ENCODE results near the gene PPFIA4.

DNA sequence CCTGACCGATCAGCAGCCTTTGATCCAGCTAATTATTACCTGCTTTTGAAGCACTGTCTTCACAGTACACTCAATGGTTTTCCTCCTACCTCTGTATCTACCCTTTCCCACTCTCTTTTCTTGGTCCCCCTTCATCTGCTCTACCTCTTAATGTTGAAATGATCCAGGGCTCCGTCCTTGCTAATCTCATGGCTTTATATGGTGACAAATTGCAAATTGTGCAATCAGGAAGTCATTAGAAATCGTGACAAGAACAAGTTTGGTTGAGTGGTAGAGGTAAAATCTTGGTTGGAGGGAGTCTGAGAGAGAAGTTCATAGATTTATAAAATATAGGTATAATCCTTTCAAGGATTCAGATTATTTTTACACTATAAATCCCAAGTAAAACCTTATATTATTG lies 49.7 kb upstream of the PPFIA4 start:
- TF ChIP-seq POLR2A (IDR thresholded peaks at IDR 0.05; ENCODE audit: borderline replicate concordance, extremely low read depth, insufficient read depth, insufficient read length) (no peak), TCF7L2 (IDR thresholded peaks at IDR 0.05; ENCODE audit: borderline replicate concordance, extremely low read depth, insufficient read depth, insufficient read length) (no peak), JUND (IDR thresholded peaks at IDR 0.05) (no peak), POLR2AphosphoS5 (IDR thresholded peaks at IDR 0.05; ENCODE audit: low read depth, low read length) (no peak)
- TF ChIP-seq, protein P1, sequence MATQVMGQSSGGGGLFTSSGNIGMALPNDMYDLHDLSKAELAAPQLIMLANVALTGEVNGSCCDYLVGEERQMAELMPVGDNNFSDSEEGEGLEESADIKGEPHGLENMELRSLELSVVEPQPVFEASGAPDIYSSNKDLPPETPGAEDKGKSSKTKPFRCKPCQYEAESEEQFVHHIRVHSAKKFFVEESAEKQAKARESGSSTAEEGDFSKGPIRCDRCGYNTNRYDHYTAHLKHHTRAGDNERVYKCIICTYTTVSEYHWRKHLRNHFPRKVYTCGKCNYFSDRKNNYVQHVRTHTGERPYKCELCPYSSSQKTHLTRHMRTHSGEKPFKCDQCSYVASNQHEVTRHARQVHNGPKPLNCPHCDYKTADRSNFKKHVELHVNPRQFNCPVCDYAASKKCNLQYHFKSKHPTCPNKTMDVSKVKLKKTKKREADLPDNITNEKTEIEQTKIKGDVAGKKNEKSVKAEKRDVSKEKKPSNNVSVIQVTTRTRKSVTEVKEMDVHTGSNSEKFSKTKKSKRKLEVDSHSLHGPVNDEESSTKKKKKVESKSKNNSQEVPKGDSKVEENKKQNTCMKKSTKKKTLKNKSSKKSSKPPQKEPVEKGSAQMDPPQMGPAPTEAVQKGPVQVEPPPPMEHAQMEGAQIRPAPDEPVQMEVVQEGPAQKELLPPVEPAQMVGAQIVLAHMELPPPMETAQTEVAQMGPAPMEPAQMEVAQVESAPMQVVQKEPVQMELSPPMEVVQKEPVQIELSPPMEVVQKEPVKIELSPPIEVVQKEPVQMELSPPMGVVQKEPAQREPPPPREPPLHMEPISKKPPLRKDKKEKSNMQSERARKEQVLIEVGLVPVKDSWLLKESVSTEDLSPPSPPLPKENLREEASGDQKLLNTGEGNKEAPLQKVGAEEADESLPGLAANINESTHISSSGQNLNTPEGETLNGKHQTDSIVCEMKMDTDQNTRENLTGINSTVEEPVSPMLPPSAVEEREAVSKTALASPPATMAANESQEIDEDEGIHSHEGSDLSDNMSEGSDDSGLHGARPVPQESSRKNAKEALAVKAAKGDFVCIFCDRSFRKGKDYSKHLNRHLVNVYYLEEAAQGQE (IDR thresholded peaks at IDR 0.05; ENCODE audit: low read depth), result no peak
- TF ChIP-seq, protein P2, sequence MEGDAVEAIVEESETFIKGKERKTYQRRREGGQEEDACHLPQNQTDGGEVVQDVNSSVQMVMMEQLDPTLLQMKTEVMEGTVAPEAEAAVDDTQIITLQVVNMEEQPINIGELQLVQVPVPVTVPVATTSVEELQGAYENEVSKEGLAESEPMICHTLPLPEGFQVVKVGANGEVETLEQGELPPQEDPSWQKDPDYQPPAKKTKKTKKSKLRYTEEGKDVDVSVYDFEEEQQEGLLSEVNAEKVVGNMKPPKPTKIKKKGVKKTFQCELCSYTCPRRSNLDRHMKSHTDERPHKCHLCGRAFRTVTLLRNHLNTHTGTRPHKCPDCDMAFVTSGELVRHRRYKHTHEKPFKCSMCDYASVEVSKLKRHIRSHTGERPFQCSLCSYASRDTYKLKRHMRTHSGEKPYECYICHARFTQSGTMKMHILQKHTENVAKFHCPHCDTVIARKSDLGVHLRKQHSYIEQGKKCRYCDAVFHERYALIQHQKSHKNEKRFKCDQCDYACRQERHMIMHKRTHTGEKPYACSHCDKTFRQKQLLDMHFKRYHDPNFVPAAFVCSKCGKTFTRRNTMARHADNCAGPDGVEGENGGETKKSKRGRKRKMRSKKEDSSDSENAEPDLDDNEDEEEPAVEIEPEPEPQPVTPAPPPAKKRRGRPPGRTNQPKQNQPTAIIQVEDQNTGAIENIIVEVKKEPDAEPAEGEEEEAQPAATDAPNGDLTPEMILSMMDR (IDR thresholded peaks at IDR 0.05 in 2 of 3, conservative IDR thresholded peaks at IDR 0.05 in 1 of 3; ENCODE audit: borderline replicate concordance in 1 of 3, insufficient read depth in 1 of 3, low read depth in 2 of 3, low read length in 2 of 3), result no peak

Data from HCT116 (cell line).